MM.1S (cell line): ENCODE data around the gene SERINC4.

Experiments
- CTCF ChIP-seq: fragments of 300-600 bp; sonication (generic); IDR thresholded peaks from 2 replicates; pipeline ENCODE4 v1.5.1; 2016; ENCODE audit warnings: antibody characterized with exemption, low read length, mixed read lengths
- EZH2 ChIP-seq: fragments of 300-600 bp; sonication (generic); optimal IDR thresholded peaks from 2 replicates; pipeline ENCODE3; 2017; ENCODE audit warnings: low read depth, mild to moderate bottlenecking, antibody characterized with exemption, low read length, mixed read lengths
- EZH2phosphoT487 ChIP-seq: fragments of 300-600 bp; sonication (generic); IDR thresholded peaks from 2 replicates; pipeline ENCODE4 v1.6.1; 2018; ENCODE audit warnings: antibody characterized with exemption, low read length

DNA sequence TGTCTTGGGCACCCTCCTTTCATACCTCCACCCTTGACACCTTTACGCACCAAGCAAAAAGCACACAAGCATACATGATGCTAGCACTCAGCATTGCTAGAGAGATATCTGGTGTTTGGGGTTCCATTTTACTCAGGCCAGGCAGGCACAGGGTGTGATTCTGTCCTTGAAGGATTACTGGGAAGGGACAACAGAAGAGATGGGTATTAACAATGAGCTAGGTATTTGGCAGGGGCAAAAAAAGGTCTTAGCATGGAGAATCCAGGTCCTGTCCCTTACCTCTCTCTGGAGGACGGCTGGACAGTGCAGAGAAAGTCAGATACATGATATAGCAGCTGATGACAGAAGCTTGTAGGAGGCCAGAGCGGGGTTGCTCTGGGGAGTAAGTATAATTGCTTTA is 3.5 kb downstream of the SERINC4 start:
- no peak for TF ChIP-seq CTCF
- TF ChIP-seq EZH2phosphoT487: no peak
- TF ChIP-seq EZH2: no peak
